22Rv1 (cell line): ENCODE results near the gene BORCS5.

Experiments
- CTCF ChIP-seq: fragments of 450-650 bp; IDR thresholded peaks from 2 replicates; pipeline ENCODE4 v1.5.1; 2017; ENCODE audit warnings: mild to moderate bottlenecking
- ZFX ChIP-seq: fragments of 450-650 bp; IDR thresholded peaks from 2 replicates; pipeline ENCODE4 v1.6.1; 2017; ENCODE audit warnings: antibody characterized with exemption, borderline replicate concordance

DNA sequence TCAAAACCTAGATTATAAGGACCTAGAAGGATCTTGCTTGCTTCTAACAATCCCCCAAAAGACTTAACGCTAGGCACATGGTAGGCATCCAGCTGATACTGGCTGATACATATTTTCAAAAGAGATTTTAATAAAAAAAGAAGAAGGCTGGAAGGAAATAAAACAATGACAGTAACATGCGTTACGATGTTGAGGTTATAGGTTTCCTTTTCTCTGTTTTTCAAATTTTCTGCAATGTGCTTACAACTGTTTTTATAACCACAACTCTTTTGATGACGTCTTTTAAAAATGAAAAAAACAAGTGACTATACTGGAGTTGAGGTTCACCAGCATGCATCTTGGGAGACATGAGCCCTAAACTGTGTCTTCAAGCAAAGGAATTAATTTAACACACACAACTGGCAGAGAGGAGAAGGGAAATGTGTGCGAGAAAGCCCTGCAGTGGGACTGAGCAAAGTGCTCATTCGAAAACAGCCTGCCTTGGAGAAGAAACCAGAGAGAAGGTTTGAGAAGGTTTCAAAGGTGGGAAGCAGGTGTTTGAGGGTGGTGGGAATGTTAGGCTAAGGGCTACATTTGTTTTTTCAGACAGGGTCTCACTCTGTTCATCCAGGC, 125.4 kb downstream of the BORCS5 start:
- no peak for TF ChIP-seq CTCF
- TF ChIP-seq ZFX = no peak
